ENCODE measurements around the gene GNAQ. TPM values are rescaled to one million over a fixed set of nuclear protein-coding genes. Genes with fewer than 3 reads are reported as not detected.
A peak's percentile ranks its signal among the peaks of the same experiment; 100 is the strongest.

GNAQ gene
- total and polyA plus RNA-seq, 5 donors from 2014 or later = 8.5 to 79.4 (median 17.4) TPM

DNA sequence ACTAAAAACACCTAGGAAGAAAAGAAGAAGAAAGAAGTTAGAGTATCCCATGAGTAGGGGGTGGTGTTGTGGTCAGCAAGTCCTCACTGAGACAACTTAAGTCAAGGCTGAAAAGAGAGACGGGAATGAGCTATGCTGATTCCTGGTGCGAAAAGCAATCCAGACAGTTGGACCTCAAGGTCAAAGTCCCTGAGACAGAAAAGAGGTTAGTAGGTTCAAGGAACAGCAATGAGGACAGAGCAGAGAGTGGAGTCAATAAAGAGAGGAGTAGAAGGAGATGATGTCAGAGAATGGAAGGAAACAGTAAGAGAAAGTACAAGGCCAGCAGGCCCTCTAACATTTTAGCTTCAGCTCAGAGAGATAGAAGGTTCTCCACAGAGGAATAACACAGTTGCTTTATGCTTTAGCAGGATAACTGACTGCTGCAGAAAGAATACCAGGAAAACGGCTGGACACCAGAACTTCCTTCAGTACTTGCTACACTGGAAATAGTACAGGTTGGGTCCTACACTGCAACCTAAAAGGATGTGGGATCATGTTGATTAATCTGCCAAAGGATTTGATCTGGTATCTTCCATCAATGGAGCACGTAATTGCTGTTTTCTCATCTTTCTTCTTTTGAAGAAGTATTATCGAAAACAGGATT is 43.6 kb downstream of the GNAQ start:
- no peaks in the 10 kb centered on the region for H3K27me3 ChIP-seq (ENCODE audit: control insufficient read depth, insufficient read depth, low read length)
- H3K4me1 Mint-ChIP-seq = peaks cover 34 to 69% (median 53%) of the 10 kb centered on the region in 4 donors

DNA sequence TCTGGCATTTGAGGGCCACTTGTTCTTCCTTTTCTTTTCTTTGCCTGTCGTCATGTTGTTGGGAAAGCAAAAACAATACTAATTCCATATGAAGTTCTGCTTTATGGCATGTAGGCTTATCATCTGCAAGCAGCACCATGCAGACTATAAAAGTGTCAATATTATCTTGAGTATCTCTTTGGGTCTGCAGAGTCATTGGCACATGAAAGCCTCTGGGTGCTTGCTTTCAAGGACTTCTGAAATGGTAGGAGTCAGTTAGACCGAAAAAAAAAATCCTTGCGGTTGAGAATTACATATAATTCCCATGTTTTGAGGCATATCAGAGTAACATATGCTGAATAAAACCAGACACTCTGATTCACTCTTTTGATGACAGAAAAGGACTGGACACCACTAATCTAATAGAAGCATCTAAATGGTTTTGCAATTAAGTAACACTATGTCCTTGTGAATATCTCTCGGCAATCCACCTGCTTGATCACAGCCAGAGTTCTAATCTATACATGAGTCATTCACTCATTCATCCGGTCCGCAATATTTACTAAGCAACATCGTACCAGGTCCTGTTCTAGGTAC is 44.4 kb downstream of the GNAQ start:
- H3K27ac Mint-ChIP-seq = peak overlapping the region in 2 of 3 donors; percentile 45 to 48
- H3K4me1 Mint-ChIP-seq = peaks cover 39 to 77% (median 61%) of the 10 kb centered on the region in 4 donors

More for the DNA sequence above, 43.6 kb downstream of the GNAQ start:
- Mint-ChIP-seq H3K36me3 (peaks cover 15% of the 10 kb centered on the region), H3K27ac (peak overlapping the region in 2 of 3 donors; percentile 48 to 53), H3K27me3 (no peaks in the 10 kb centered on the region), H3K4me3 (no peak overlapping the region), H3K9me3 (no peaks in the 10 kb centered on the region)
- Histone ChIP-seq H3K9me3 (ENCODE audit: control insufficient read depth in 2 of 2, low read length in 2 of 2) (no peaks in the 10 kb centered on the region), H3K4me1 (ENCODE audit: control insufficient read depth, insufficient read depth, low read length, poor library complexity, severe bottlenecking) (peaks cover under 1% of the 10 kb centered on the region), H3K36me3 (ENCODE audit: control insufficient read depth, insufficient read depth, low read length) (peaks cover 2% of the 10 kb centered on the region), H3K27ac (ENCODE audit: insufficient read depth, low read length, poor library complexity, severe bottlenecking) (no peak overlapping the region), H3K4me3 (ENCODE audit: low read depth, low read length) (no peak overlapping the region)
- ATAC-seq (ENCODE audit: low read depth in 2 of 2) (no peak), DNase-seq (no peak)

DNA sequence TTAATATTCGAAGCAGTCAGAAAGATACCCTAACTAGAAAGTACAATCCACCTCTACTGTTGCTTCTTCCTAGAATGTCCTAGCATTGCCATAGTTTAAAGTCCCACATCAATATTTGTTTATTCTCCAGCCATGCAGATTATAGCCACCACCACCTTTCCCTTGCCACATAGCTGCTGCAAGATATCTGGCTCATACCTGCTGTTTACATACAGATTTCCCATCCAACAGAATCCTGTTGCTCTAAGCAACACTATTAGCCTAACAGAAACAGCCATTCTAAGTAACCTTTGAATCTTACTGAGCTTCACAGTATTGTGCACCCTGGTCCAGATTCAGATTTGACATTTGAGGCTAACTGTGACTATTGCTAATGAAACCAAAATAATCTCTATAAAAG is 45.6 kb downstream of the GNAQ start:
- no peak overlapping the region for H3K4me3 ChIP-seq (ENCODE audit: low read depth, low read length)
- H3K27me3 Mint-ChIP-seq = no peaks in the 10 kb centered on the region
- peak overlapping the region in 2 of 3 donors; percentile 88 to 90 for H3K27ac Mint-ChIP-seq
- no peaks in the 10 kb centered on the region for H3K27me3 ChIP-seq (ENCODE audit: control insufficient read depth, insufficient read depth, low read length)
- ATAC-seq (ENCODE audit: low read depth in 2 of 2) = no peak
- DNase-seq = no peak
- H3K9me3 ChIP-seq (ENCODE audit: control insufficient read depth in 2 of 2, low read length in 2 of 2) = no peaks in the 10 kb centered on the region
- H3K9me3 Mint-ChIP-seq = no peaks in the 10 kb centered on the region
- H3K4me3 Mint-ChIP-seq = peak overlapping the region in 1 of 4 donors; percentile 17
- H3K4me1 Mint-ChIP-seq = peaks cover 49 to 79% (median 61%) of the 10 kb centered on the region in 4 donors
- H3K36me3 ChIP-seq (ENCODE audit: control insufficient read depth, insufficient read depth, low read length) = no peaks in the 10 kb centered on the region
- peaks cover 2% of the 10 kb centered on the region for H3K36me3 Mint-ChIP-seq
- H3K27ac ChIP-seq (ENCODE audit: insufficient read depth, low read length, poor library complexity, severe bottlenecking) = no peak overlapping the region
- H3K4me1 ChIP-seq (ENCODE audit: control insufficient read depth, insufficient read depth, low read length, poor library complexity, severe bottlenecking) = peaks cover 20% of the 10 kb centered on the region

More for the DNA sequence above, 44.4 kb downstream of the GNAQ start:
- DNase-seq (no peak), ATAC-seq (ENCODE audit: low read depth in 2 of 2) (no peak)
- no peak overlapping the region for H3K4me3 ChIP-seq (ENCODE audit: low read depth, low read length)
- peaks cover 8% of the 10 kb centered on the region for H3K4me1 ChIP-seq (ENCODE audit: control insufficient read depth, insufficient read depth, low read length, poor library complexity, severe bottlenecking)
- H3K4me3 Mint-ChIP-seq = no peak overlapping the region
- H3K9me3 Mint-ChIP-seq = no peaks in the 10 kb centered on the region
- no peaks in the 10 kb centered on the region for H3K9me3 ChIP-seq (ENCODE audit: control insufficient read depth in 2 of 2, low read length in 2 of 2)
- H3K36me3 Mint-ChIP-seq = peaks cover 14% of the 10 kb centered on the region
- peaks cover 2% of the 10 kb centered on the region for H3K36me3 ChIP-seq (ENCODE audit: control insufficient read depth, insufficient read depth, low read length)
- H3K27me3 ChIP-seq (ENCODE audit: control insufficient read depth, insufficient read depth, low read length) = no peaks in the 10 kb centered on the region
- H3K27ac ChIP-seq (ENCODE audit: insufficient read depth, low read length, poor library complexity, severe bottlenecking) = no peak overlapping the region
- no peaks in the 10 kb centered on the region for H3K27me3 Mint-ChIP-seq

DNA sequence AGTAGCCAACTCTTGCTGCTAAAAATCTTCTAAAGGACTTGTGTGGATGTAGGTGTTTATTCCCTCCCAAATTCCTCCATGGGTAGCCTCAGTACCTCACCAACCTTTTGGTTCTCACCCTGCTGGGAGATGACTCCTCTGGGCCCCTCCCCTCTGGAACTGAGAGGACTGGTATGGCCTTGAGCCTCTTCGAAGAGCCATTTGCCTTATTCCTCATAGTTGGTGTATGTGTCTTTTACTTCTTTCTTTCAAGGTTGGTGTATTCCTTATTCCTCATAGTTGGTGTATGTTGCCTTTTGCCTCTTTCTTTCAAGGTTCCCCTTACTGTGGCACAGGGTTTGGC is 48.3 kb downstream of the GNAQ start:
- H3K36me3 ChIP-seq (ENCODE audit: control insufficient read depth, insufficient read depth, low read length) = no peaks in the 10 kb centered on the region
- H3K4me1 ChIP-seq (ENCODE audit: control insufficient read depth, insufficient read depth, low read length, poor library complexity, severe bottlenecking) = peaks cover 28% of the 10 kb centered on the region
- no peak for ATAC-seq (ENCODE audit: low read depth in 2 of 2)
- H3K27me3 ChIP-seq (ENCODE audit: control insufficient read depth, insufficient read depth, low read length) = no peaks in the 10 kb centered on the region
- peak overlapping the region; percentile 60 to 82 (median 78) for H3K27ac Mint-ChIP-seq
- H3K27me3 Mint-ChIP-seq = no peaks in the 10 kb centered on the region
- H3K27ac ChIP-seq (ENCODE audit: insufficient read depth, low read length, poor library complexity, severe bottlenecking) = peak overlapping the region; percentile 18
- DNase-seq = no peak
- no peaks in the 10 kb centered on the region for H3K9me3 Mint-ChIP-seq
- H3K36me3 Mint-ChIP-seq = peaks cover 9% of the 10 kb centered on the region
- H3K4me1 Mint-ChIP-seq = peaks cover 54 to 87% (median 70%) of the 10 kb centered on the region in 4 donors
- H3K9me3 ChIP-seq (ENCODE audit: control insufficient read depth in 2 of 2, low read length in 2 of 2) = no peaks in the 10 kb centered on the region
- H3K4me3 Mint-ChIP-seq = peak overlapping the region in 2 of 4 donors; percentile 45 to 57
- no peak overlapping the region for H3K4me3 ChIP-seq (ENCODE audit: low read depth, low read length)

DNA sequence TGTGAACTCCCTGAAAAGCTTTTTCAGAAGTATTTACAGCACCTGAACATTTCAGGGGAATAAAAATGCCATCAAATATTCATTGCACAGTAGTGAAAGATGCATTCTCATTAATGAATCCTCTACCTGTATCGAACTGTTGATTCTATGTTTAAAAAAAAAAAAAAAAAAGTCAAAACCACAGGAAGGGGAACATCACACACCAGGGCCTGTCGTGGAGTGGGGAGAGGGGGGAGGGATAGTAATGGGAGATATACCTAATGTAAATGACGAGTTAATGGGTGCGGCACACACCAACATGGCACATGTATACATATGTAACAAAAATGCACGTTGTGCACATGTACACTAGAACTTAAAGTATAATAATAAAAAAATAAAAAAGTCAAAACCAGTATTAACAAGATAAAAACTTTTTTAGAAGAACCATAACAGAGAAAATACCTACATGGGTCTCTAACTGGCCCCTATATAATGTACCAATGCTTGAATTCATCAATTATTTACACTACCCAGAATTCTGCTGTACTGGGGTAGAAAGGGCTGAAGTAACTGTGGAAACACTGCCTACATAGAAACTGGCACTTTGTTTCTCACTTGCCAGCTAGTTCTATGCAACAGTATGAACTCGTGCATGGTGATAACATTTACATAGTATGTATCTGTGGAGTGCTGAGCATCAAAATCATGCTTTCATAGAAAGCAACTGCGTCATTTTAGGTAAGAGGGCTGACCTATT is 48.9 kb downstream of the GNAQ start:
- peak overlapping the region; percentile 11 to 82 (median 60) for H3K27ac Mint-ChIP-seq
- peak in 1 of 3 donors; percentile 41 for DNase-seq
- Histone ChIP-seq H3K4me3 (ENCODE audit: low read depth, low read length) (peak overlapping the region; percentile 45), H3K9me3 (ENCODE audit: control insufficient read depth in 2 of 2, low read length in 2 of 2) (no peaks in the 10 kb centered on the region), H3K36me3 (ENCODE audit: control insufficient read depth, insufficient read depth, low read length) (no peaks in the 10 kb centered on the region), H3K27ac (ENCODE audit: insufficient read depth, low read length, poor library complexity, severe bottlenecking) (no peak overlapping the region), H3K4me1 (ENCODE audit: control insufficient read depth, insufficient read depth, low read length, poor library complexity, severe bottlenecking) (peaks cover 33% of the 10 kb centered on the region), H3K27me3 (ENCODE audit: control insufficient read depth, insufficient read depth, low read length) (no peaks in the 10 kb centered on the region)
- peaks cover 7% of the 10 kb centered on the region for H3K36me3 Mint-ChIP-seq
- no peaks in the 10 kb centered on the region for H3K27me3 Mint-ChIP-seq
- H3K4me1 Mint-ChIP-seq = peaks cover 55 to 87% (median 70%) of the 10 kb centered on the region in 4 donors
- ATAC-seq (ENCODE audit: low read depth in 2 of 2) = no peak
- no peaks in the 10 kb centered on the region for H3K9me3 Mint-ChIP-seq
- peak overlapping the region; percentile 28 to 65 (median 58) for H3K4me3 Mint-ChIP-seq

DNA sequence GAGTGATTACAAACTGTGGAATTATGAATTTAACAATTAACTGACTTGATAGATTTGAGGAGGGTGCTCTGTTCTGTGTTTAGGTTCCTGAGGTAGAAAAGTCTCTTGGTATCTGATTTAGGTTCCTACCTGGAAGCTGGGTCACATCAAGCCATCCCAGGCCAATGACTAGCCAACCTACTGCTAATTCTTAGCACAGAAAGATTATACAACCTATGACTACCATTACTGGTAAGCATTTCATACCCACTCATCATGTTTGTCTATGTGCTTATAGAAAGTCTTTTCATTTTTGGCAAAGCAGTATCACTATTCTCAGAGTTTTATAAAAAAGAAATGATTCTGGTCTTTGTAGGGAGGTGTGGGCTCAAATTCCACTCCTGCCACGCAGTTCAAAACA is 49.7 kb downstream of the GNAQ start:
- Histone ChIP-seq H3K27me3 (ENCODE audit: control insufficient read depth, insufficient read depth, low read length) (no peaks in the 10 kb centered on the region), H3K4me3 (ENCODE audit: low read depth, low read length) (peak overlapping the region; percentile 45), H3K27ac (ENCODE audit: insufficient read depth, low read length, poor library complexity, severe bottlenecking) (no peak overlapping the region), H3K36me3 (ENCODE audit: control insufficient read depth, insufficient read depth, low read length) (no peaks in the 10 kb centered on the region), H3K4me1 (ENCODE audit: control insufficient read depth, insufficient read depth, low read length, poor library complexity, severe bottlenecking) (peaks cover 42% of the 10 kb centered on the region), H3K9me3 (ENCODE audit: control insufficient read depth in 2 of 2, low read length in 2 of 2) (no peaks in the 10 kb centered on the region)
- Mint-ChIP-seq H3K9me3 (no peaks in the 10 kb centered on the region), H3K27me3 (no peaks in the 10 kb centered on the region), H3K4me3 (peak overlapping the region in 3 of 4 donors; percentile 25 to 65 (median 34)), H3K4me1 (peaks cover 58 to 88% (median 70%) of the 10 kb centered on the region in 4 donors), H3K36me3 (peaks cover 7% of the 10 kb centered on the region), H3K27ac (peak overlapping the region; percentile 8 to 82 (median 29))
- DNase-seq (no peak), ATAC-seq (ENCODE audit: low read depth in 2 of 2) (no peak)

DNA sequence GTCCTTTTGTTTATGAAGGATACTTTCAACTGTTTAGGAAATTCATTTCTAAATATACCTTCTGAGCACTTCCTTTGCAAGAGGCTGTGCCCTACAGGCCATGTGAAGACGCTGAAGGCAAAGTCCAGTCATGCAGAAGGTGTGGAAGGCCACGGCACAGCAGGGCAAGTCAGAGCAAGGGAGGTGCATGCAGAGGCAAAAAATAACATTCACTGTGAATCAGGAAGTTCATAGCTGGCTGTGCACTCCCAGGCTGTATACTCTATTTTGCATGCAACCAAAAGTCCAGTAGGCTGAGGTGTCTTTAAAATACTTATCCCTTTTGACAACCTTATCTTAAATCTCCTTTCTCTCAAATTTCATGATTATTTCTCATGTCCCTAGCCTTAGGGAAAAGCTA is 50.3 kb downstream of the GNAQ start:
- Mint-ChIP-seq H3K4me3 (peak overlapping the region in 3 of 4 donors; percentile 25 to 65 (median 54)), H3K27ac (peak overlapping the region in 2 of 3 donors; percentile 56 to 82)

More for the DNA sequence above, 50.3 kb downstream of the GNAQ start:
- Mint-ChIP-seq H3K27me3 (no peaks in the 10 kb centered on the region), H3K9me3 (no peaks in the 10 kb centered on the region), H3K4me1 (peaks cover 58 to 89% (median 71%) of the 10 kb centered on the region in 4 donors), H3K36me3 (peaks cover 7% of the 10 kb centered on the region)
- Histone ChIP-seq H3K36me3 (ENCODE audit: control insufficient read depth, insufficient read depth, low read length) (no peaks in the 10 kb centered on the region), H3K9me3 (ENCODE audit: control insufficient read depth in 2 of 2, low read length in 2 of 2) (no peaks in the 10 kb centered on the region), H3K27me3 (ENCODE audit: control insufficient read depth, insufficient read depth, low read length) (no peaks in the 10 kb centered on the region), H3K27ac (ENCODE audit: insufficient read depth, low read length, poor library complexity, severe bottlenecking) (no peak overlapping the region), H3K4me1 (ENCODE audit: control insufficient read depth, insufficient read depth, low read length, poor library complexity, severe bottlenecking) (peaks cover 46% of the 10 kb centered on the region), H3K4me3 (ENCODE audit: low read depth, low read length) (peak overlapping the region; percentile 45)
- no peak for DNase-seq
- no peak for ATAC-seq (ENCODE audit: low read depth in 2 of 2)

All from CD4-positive, CD25-positive, alpha-beta regulatory T cell (primary cell).